NK-92 (cell line): ENCODE measurements around the gene NUDT16.
"Not testable (repeated sequence)": the region's sequence is repeated elsewhere in the genome, so short reads cannot be mapped to it uniquely, and the experiment has no call there.

Source experiments
- DNase-seq: peaks from one replicate; lab custom pipeline; 2025; ENCODE audit not compliant: unreplicated experiment; lab: John Stamatoyannopoulos, UW

NUDT16 gene

GRCh38 chr3:131381445-131382291 lies at the start of gene NUDT16:
Gene NUDT16, plus strand, starts transcription at chr3:131381774. Its CDS starts 31 bp downstream, at chr3:131381805.
- peak; percentile 44 for DNase-seq

- DNase-seq = no peak
These were observed 42.5 kb upstream of the NUDT16 start for GRCh38 chr3:131338948-131339640.

- no peak for DNase-seq
These were observed 39.8 kb upstream of the NUDT16 start for GRCh38 chr3:131341761-131342160.

- DNase-seq = no peak
These were observed 32.7 kb upstream of the NUDT16 start for GRCh38 chr3:131348911-131349310.

GRCh38 chr3:131349454-131349853 lies 32.1 kb upstream of the NUDT16 start:
- no peak for DNase-seq

GRCh38 chr3:131349946-131350347 lies 31.6 kb upstream of the NUDT16 start:
- DNase-seq = no peak

GRCh38 chr3:131350506-131350905 lies 31.1 kb upstream of the NUDT16 start:
- DNase-seq = no peak

- no peak for DNase-seq
These were observed 28.3 kb upstream of the NUDT16 start for GRCh38 chr3:131353016-131353877.

- DNase-seq = no peak
These were observed 27.6 kb upstream of the NUDT16 start for GRCh38 chr3:131353986-131354385.

GRCh38 chr3:131356006-131356595 lies 25.5 kb upstream of the NUDT16 start:
- DNase-seq = no peak

GRCh38 chr3:131357275-131357674 lies 24.3 kb upstream of the NUDT16 start:
- no peak for DNase-seq

GRCh38 chr3:131360191-131360755 lies 21.3 kb upstream of the NUDT16 start:
- DNase-seq = no peak

GRCh38 chr3:131361066-131361463 lies 20.5 kb upstream of the NUDT16 start:
- DNase-seq = not testable (repeated sequence)

GRCh38 chr3:131361464-131362421 lies 19.8 kb upstream of the NUDT16 start:
- DNase-seq = no peak

- no peak for DNase-seq
These were observed 18.3 kb upstream of the NUDT16 start for GRCh38 chr3:131363275-131363674.

- DNase-seq = no peak
These were observed 10.5 kb upstream of the NUDT16 start for GRCh38 chr3:131370935-131371687.

GRCh38 chr3:131371688-131372066 lies 9.9 kb upstream of the NUDT16 start:
- DNase-seq = no peak

GRCh38 chr3:131374741-131375140 lies 6.8 kb upstream of the NUDT16 start:
- no peak for DNase-seq
